ENCODE data around the gene AGXT. TPM values are rescaled to one million over a fixed set of nuclear protein-coding genes. Genes with fewer than 3 reads are reported as not detected.

AGXT gene
- total and polyA plus RNA-seq, 2 of the 8 experiments (the other 6 are each of a cell fraction or from before 2014, with no cell fraction given) = 0.03 TPM; not detected in 1

DNA sequence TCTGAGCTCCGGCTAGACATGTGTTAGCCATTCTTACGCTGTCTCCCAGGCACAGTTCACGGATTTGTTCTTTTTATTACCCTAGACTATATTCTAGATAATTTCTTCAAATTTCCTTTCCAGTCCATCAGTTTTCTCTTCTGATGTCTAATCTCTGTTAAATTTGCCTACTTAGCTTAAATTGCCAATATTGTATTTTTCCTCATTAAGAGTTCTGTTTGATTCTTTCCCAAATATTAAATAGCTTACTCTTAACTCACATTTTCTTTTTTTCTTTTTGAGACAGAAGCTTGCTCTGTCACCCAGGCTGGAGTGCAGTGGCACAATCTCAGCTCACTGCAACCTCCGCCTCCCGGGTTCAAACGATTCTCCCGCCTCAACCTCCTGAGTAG is 58.8 kb downstream of the AGXT start:
- no peak for TF ChIP-seq TCF12 (IDR thresholded peaks at IDR 0.05; ENCODE audit: low read depth, low read length)
- TF ChIP-seq TBP (IDR thresholded peaks at IDR 0.05; ENCODE audit: low read depth, low read length) = no peak
- TF ChIP-seq, protein P1, sequence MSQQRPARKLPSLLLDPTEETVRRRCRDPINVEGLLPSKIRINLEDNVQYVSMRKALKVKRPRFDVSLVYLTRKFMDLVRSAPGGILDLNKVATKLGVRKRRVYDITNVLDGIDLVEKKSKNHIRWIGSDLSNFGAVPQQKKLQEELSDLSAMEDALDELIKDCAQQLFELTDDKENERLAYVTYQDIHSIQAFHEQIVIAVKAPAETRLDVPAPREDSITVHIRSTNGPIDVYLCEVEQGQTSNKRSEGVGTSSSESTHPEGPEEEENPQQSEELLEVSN (IDR thresholded peaks at IDR 0.05) = no peak
- TF ChIP-seq RNF2 (IDR thresholded peaks at IDR 0.05; ENCODE audit: borderline replicate concordance, low read depth, low read length, missing control alignments, poor library complexity, severe bottlenecking) = no peak
- TF ChIP-seq SP4 (IDR thresholded peaks at IDR 0.05; ENCODE audit: low read length) = no peak
- no peak for TF ChIP-seq BACH1 (IDR thresholded peaks at IDR 0.05; ENCODE audit: low read length)
- no peak for TF ChIP-seq SIRT6 (IDR thresholded peaks at IDR 0.05; ENCODE audit: low read length)
- no peak for TF ChIP-seq GABPA (IDR thresholded peaks at IDR 0.05; ENCODE audit: borderline replicate concordance, insufficient read depth, low read length)
- no peak for TF ChIP-seq FOSL1 (IDR thresholded peaks at IDR 0.05; ENCODE audit: insufficient read depth, low read depth, low read length)
- no peak for TF ChIP-seq BRCA1 (IDR thresholded peaks at IDR 0.05; ENCODE audit: low read depth, low read length)
- TF ChIP-seq, protein P2, sequence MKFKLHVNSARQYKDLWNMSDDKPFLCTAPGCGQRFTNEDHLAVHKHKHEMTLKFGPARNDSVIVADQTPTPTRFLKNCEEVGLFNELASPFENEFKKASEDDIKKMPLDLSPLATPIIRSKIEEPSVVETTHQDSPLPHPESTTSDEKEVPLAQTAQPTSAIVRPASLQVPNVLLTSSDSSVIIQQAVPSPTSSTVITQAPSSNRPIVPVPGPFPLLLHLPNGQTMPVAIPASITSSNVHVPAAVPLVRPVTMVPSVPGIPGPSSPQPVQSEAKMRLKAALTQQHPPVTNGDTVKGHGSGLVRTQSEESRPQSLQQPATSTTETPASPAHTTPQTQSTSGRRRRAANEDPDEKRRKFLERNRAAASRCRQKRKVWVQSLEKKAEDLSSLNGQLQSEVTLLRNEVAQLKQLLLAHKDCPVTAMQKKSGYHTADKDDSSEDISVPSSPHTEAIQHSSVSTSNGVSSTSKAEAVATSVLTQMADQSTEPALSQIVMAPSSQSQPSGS (IDR thresholded peaks at IDR 0.05; ENCODE audit: low read length) = no peak
- no peak overlapping the region for H3K23ac ChIP-seq (ENCODE audit: insufficient read length)
- no peaks in the 10 kb centered on the region; a peak in 2 of 7 replicates for H3K4me1 ChIP-seq (replicated peaks in 1 of 4; ENCODE audit: control insufficient read depth in 3 of 4, insufficient read depth in 4 of 4, low read length in 3 of 4)
- no peak overlapping the region for H3K4me3 ChIP-seq (ENCODE audit: extremely low read depth in 1 of 4, insufficient read depth in 2 of 4, low read depth in 3 of 4, low read length in 4 of 4)
- no peak for FAIRE-seq
- H4K20me1 ChIP-seq (replicated peaks in 1 of 2; ENCODE audit: control insufficient read depth in 1 of 2, insufficient read depth in 2 of 2, low read length in 2 of 2) = no peaks in the 10 kb centered on the region
- H3K9ac ChIP-seq (replicated peaks in 1 of 4; ENCODE audit: extremely low read depth in 1 of 4, low read depth in 3 of 4, low read length in 3 of 4) = no peak overlapping the region
- no peak overlapping the region for H3K4me2 ChIP-seq (ENCODE audit: insufficient read depth in 1 of 2, low read depth in 2 of 2, low read length in 2 of 2)
- no peaks in the 10 kb centered on the region for H3K9me3 ChIP-seq (ENCODE audit: insufficient read depth in 2 of 2, low read depth in 1 of 2, low read length in 1 of 2)
- POLR2A ChIA-PET (ENCODE audit: partially characterized antibody) = no interaction called here
- H3K56ac ChIP-seq (replicated peaks; ENCODE audit: insufficient read length, low read depth, low read length) = no peak overlapping the region
- H4K5ac ChIP-seq (ENCODE audit: insufficient read length, low read depth, low read length) = no peak overlapping the region
- CTCF ChIA-PET (ENCODE audit: partially characterized antibody) = interaction anchor here (1.1 to 1.3 kb wide), 2 partner anchors 10 to 13 kb away, joined by 3 read pairs; no protein-coding TSS in a partner anchor
- no peak overlapping the region for H2BK5ac ChIP-seq (ENCODE audit: low read depth, low read length)
- no peak for DNase-seq (ENCODE audit: low read depth in 1 of 2, low spot score in 2 of 2)
- H2BK20ac ChIP-seq (ENCODE audit: low read length) = no peak overlapping the region
- no peaks in the 10 kb centered on the region for H3K79me1 ChIP-seq (ENCODE audit: low read depth, low read length)
- no peak overlapping the region for H3K14ac ChIP-seq (ENCODE audit: insufficient read length)
- no peak overlapping the region for H2BK15ac ChIP-seq (ENCODE audit: low read length)
- no peak overlapping the region for H4K8ac ChIP-seq (ENCODE audit: extremely low read depth, insufficient read depth, low read length)
- no peaks in the 10 kb centered on the region for H3K23me2 ChIP-seq (ENCODE audit: low read depth, low read length)
- no peak overlapping the region for H2BK12ac ChIP-seq (ENCODE audit: low read depth, low read length)
- no peak overlapping the region for H2BK120ac ChIP-seq (replicated peaks; ENCODE audit: low read depth, low read length)
- no peak overlapping the region for H2AK5ac ChIP-seq (ENCODE audit: low read depth, low read length)
- no peak overlapping the region for H4K91ac ChIP-seq (replicated peaks; ENCODE audit: insufficient read length, low read length)
- 89% methylated on average over 7 of the region's 7 CpGs; no CpG with 5 or more reads in 1 of the 2 experiments for WGBS, 2 experiments (ENCODE audit: extremely low coverage in 1 of 2, insufficient coverage in 1 of 2, insufficient read length in 1 of 2, insufficient replicate concordance in 2 of 2, low coverage in 1 of 2, low lambda C conversion rate in 2 of 2, missing lambda C conversion rate in 1 of 2)
- no peak overlapping the region for H2AFZ ChIP-seq (ENCODE audit: low read length)
- no peaks in the 10 kb centered on the region for H3K79me2 ChIP-seq (ENCODE audit: control insufficient read depth in 1 of 2, insufficient read depth in 2 of 2, low read length in 2 of 2)
- H3K18ac ChIP-seq (ENCODE audit: extremely low read depth, low read length) = no peak overlapping the region
- no peak overlapping the region for H3K4ac ChIP-seq (replicated peaks; ENCODE audit: insufficient read length, low read depth, low read length)
- no peaks in the 10 kb centered on the region for H3K36me3 ChIP-seq (ENCODE audit: control insufficient read depth in 2 of 4, insufficient read depth in 4 of 4, low read length in 3 of 4)
- no peak overlapping the region for H3K27ac ChIP-seq (ENCODE audit: low read depth, low read length)
- no peaks in the 10 kb centered on the region for H3K27me3 ChIP-seq (replicated peaks in 1 of 4; ENCODE audit: control insufficient read depth in 3 of 4, extremely low read depth in 1 of 4, insufficient read depth in 3 of 4, low read length in 3 of 4)

All from H1 (cell line).